Measurements from ENCODE around the gene SDF2. TPM values are rescaled to one million over a fixed set of nuclear protein-coding genes. Genes with fewer than 3 reads are reported as not detected.

The SDF2 gene
- total RNA-seq, 1 donor from 2014 or later = 48.8 TPM

GRCh38 chr17:28599311-28600184 lies 62.2 kb downstream of the SDF2 start:
- Histone ChIP-seq H3K27me3 (ENCODE audit: low read depth) (no peaks in the 10 kb centered on the region), H3K27ac (peak overlapping the region; percentile 90), H3K36me3 (no peaks in the 10 kb centered on the region), H3K9me3 (no peaks in the 10 kb centered on the region), H3K4me3 (peak overlapping the region; percentile 62), H3K4me1 (peaks cover 16% of the 10 kb centered on the region)
- intact Hi-C loops (cut with DNase I) = no loop called here
- ATAC-seq (peak; percentile 73 to 79), DNase-seq (peak; percentile 65)
- no peak for TF ChIP-seq CTCF (IDR thresholded peaks at IDR 0.05)

GRCh38 chr17:28598799-28599310 lies 62.9 kb downstream of the SDF2 start, which contains the start of gene SPAG5:
Gene SPAG5 (minus strand): TSS chr17:28599025. CDS start chr17:28598946, 79 bp downstream.
- H3K4me3 ChIP-seq = peak within 1 kb of the TSS; percentile 62
- peak within 1 kb of the TSS; percentile 90 for H3K27ac ChIP-seq
- no peaks in the 10 kb centered on the region for H3K9me3 ChIP-seq
- ATAC-seq (peak; percentile 99 to 100), DNase-seq (peak; percentile 95)
- H3K27me3 ChIP-seq (ENCODE audit: low read depth) = no peaks in the 10 kb centered on the region
- no peak for TF ChIP-seq CTCF (IDR thresholded peaks at IDR 0.05)
- H3K4me1 ChIP-seq = peaks cover 16% of the 10 kb centered on the region
- no peaks in the 10 kb centered on the region for H3K36me3 ChIP-seq
- intact Hi-C loops (cut with DNase I) = no loop called here

- Histone ChIP-seq H3K27me3 (ENCODE audit: low read depth) (no peaks in the 10 kb centered on the region), H3K36me3 (no peaks in the 10 kb centered on the region), H3K4me3 (peak overlapping the region; percentile 62), H3K4me1 (peaks cover 16% of the 10 kb centered on the region), H3K27ac (peak overlapping the region; percentile 90), H3K9me3 (no peaks in the 10 kb centered on the region)
- intact Hi-C loops (cut with DNase I) = no loop called here
- TF ChIP-seq CTCF (IDR thresholded peaks at IDR 0.05) = no peak
- ATAC-seq = no peak
- no peak for DNase-seq
These were observed 63.3 kb downstream of the SDF2 start for GRCh38 chr17:28598389-28598788.

Other genes starting within 250 kb of the SDF2 start
- gene SLC13A2, start 188.3 kb downstream of the SDF2 start, total RNA-seq = not detected
- 0.15 TPM for gene FOXN1, start 155.6 kb downstream of the SDF2 start, total RNA-seq
- gene UNC119, start 109.3 kb downstream of the SDF2 start, total RNA-seq = 27.0 TPM
- gene PIGS, start 90.4 kb downstream of the SDF2 start, total RNA-seq = 45.3 TPM
- 11.6 TPM for gene ALDOC, start 85.0 kb downstream of the SDF2 start, total RNA-seq
- 4.9 TPM for gene SPAG5, start 62.9 kb downstream of the SDF2 start, total RNA-seq
- 14.1 TPM for gene RSKR, start 47.7 kb downstream of the SDF2 start, total RNA-seq
- gene BLTP2, start 16.7 kb downstream of the SDF2 start, total RNA-seq = 138 TPM
- 60.3 TPM for gene SUPT6H, start 299 bp upstream of the SDF2 start, total RNA-seq
- 4.4 TPM for gene PROCA1, start 50.0 kb upstream of the SDF2 start, total RNA-seq
- gene RAB34, start 56.0 kb upstream of the SDF2 start, total RNA-seq = 62.3 TPM
- 1,156 TPM for gene RPL23A, start 58.1 kb upstream of the SDF2 start, total RNA-seq
- gene TLCD1, start 64.3 kb upstream of the SDF2 start, total RNA-seq = 19.8 TPM
- 11.3 TPM for gene NEK8, start 66.9 kb upstream of the SDF2 start, total RNA-seq
- gene TRAF4, start 82.1 kb upstream of the SDF2 start, total RNA-seq = 52.8 TPM
- gene FAM222B, start 180.9 kb upstream of the SDF2 start, total RNA-seq = 21.7 TPM
- gene ERAL1, start 193.1 kb upstream of the SDF2 start, total RNA-seq = 26.1 TPM
- gene FLOT2, start 235.8 kb upstream of the SDF2 start, total RNA-seq = 170 TPM
- 10.6 TPM for gene DHRS13, start 241.2 kb upstream of the SDF2 start, total RNA-seq

Data from lower lobe of right lung (tissue), 2 donors.